Measurements from ENCODE around the gene RHBDD2. TPM values are rescaled to one million over a fixed set of nuclear protein-coding genes. Genes with fewer than 3 reads are reported as not detected.

RHBDD2 gene
- total RNA-seq, 4 donors from 2014 or later, result 28.5 to 52.1 (median 38.2) TPM

GRCh38 chr7:75924256-75924655 is 45.4 kb downstream of the RHBDD2 start:
- Histone ChIP-seq H3K4me3 (no peak overlapping the region), H3K9me3 (no peaks in the 10 kb centered on the region), H3K27me3 (no peaks in the 10 kb centered on the region), H3K4me1 (peaks cover 43 to 67% of the 10 kb centered on the region in 2 donors), H3K27ac (peak overlapping the region in 3 of 4 donors; percentile 69 to 83 (median 73)), H3K36me3 (no peaks in the 10 kb centered on the region)
- in situ Hi-C loops (cut with MboI; ENCODE audit: low sequenced_read_pairs in 4 of 4), result no loop called here
- DNase-seq, result no peak
- intact Hi-C loops (cut with DNase I; ENCODE audit: low total_unique reads), result no loop called here
- TF ChIP-seq CTCF (IDR thresholded peaks at IDR 0.05 in 4 of 5, conservative IDR thresholded peaks at IDR 0.05 in 1 of 5) (no peak), POLR2A (IDR thresholded peaks at IDR 0.05) (no peak)
- no peak for ATAC-seq

- no peak for ATAC-seq
- Histone ChIP-seq H3K4me1 (peaks cover 43 to 60% of the 10 kb centered on the region in 2 donors), H3K27me3 (no peaks in the 10 kb centered on the region), H3K9me3 (no peaks in the 10 kb centered on the region), H3K4me3 (no peak overlapping the region), H3K27ac (peak overlapping the region; percentile 69 to 83 (median 74)), H3K36me3 (no peaks in the 10 kb centered on the region)
- intact Hi-C loops (cut with DNase I; ENCODE audit: low total_unique reads), result no loop called here
- DNase-seq, result no peak
- in situ Hi-C loops (cut with MboI; ENCODE audit: low sequenced_read_pairs in 4 of 4), result no loop called here
- TF ChIP-seq POLR2A (IDR thresholded peaks at IDR 0.05) (no peak), CTCF (IDR thresholded peaks at IDR 0.05 in 4 of 5, conservative IDR thresholded peaks at IDR 0.05 in 1 of 5) (no peak)
Measured at GRCh38 chr7:75924889-75925288, 46.1 kb downstream of the RHBDD2 start.

- Histone ChIP-seq H3K4me3 (no peak overlapping the region), H3K4me1 (peaks cover 40 to 53% of the 10 kb centered on the region in 2 donors), H3K27me3 (no peaks in the 10 kb centered on the region), H3K36me3 (no peaks in the 10 kb centered on the region), H3K9me3 (no peaks in the 10 kb centered on the region), H3K27ac (peak overlapping the region; percentile 69 to 83 (median 74))
- DNase-seq (peak in 1 of 2 donors; percentile 38), ATAC-seq (peak; percentile 69 to 78)
- TF ChIP-seq POLR2A (IDR thresholded peaks at IDR 0.05) (no peak), CTCF (IDR thresholded peaks at IDR 0.05 in 4 of 5, conservative IDR thresholded peaks at IDR 0.05 in 1 of 5) (no peak)
- intact Hi-C loops (cut with DNase I; ENCODE audit: low total_unique reads), result loop anchor here (2.0 kb wide), 1 partner anchor 41 kb away; no protein-coding TSS in a partner anchor
- in situ Hi-C loops (cut with MboI; ENCODE audit: low sequenced_read_pairs in 4 of 4), result no loop called here
Measured at GRCh38 chr7:75925717-75926435, 47.0 kb downstream of the RHBDD2 start.

GRCh38 chr7:75928568-75928914 is 49.7 kb downstream of the RHBDD2 start:
- DNase-seq (no peak), ATAC-seq (no peak)
- in situ Hi-C loops (cut with MboI; ENCODE audit: low sequenced_read_pairs in 4 of 4) (no loop called here), intact Hi-C loops (cut with DNase I; ENCODE audit: low total_unique reads) (no loop called here)
- Histone ChIP-seq H3K27me3 (no peaks in the 10 kb centered on the region), H3K27ac (peak overlapping the region in 1 of 4 donors; percentile 4), H3K36me3 (no peaks in the 10 kb centered on the region), H3K4me1 (peaks cover 17 to 26% of the 10 kb centered on the region in 2 donors), H3K4me3 (no peak overlapping the region), H3K9me3 (no peaks in the 10 kb centered on the region)
- no peak for TF ChIP-seq POLR2A (IDR thresholded peaks at IDR 0.05)
- TF ChIP-seq CTCF (IDR thresholded peaks at IDR 0.05 in 4 of 5, conservative IDR thresholded peaks at IDR 0.05 in 1 of 5), result no peak

Measured in gastrocnemius medialis (tissue), 4 donors.